ENCODE data around the gene ZNF71.

The ZNF71 gene

GRCh38 chr19:56594783-56595547 lies at the start of gene ZNF71:
Gene ZNF71, plus strand, starts transcription at chr19:56595302. Its CDS starts 6,257 bp downstream, at chr19:56601559.
- in situ Hi-C loops (cut with HindIII; ENCODE audit: low sequenced_read_pairs): no loop called here

DNA sequence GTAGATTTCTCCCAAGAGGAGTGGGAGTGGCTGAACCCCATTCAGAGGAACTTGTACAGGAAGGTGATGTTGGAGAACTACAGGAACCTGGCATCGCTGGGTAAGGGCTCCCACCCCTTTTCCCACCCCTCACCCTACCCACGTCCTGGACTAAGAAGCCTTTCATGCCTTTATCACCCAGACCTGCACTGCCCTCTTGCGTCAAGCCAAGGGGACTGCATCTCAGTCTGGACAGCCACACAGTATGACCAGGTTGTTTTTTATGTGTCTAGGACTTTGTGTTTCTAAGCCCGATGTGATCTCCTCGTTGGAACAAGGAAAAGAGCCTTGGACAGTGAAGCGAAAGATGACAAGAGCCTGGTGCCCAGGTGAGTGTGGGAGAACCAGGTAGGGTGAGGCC lies 47.6 kb upstream of the ZNF71 start:
- in situ Hi-C loops (cut with HindIII; ENCODE audit: low sequenced_read_pairs): no loop called here

DNA sequence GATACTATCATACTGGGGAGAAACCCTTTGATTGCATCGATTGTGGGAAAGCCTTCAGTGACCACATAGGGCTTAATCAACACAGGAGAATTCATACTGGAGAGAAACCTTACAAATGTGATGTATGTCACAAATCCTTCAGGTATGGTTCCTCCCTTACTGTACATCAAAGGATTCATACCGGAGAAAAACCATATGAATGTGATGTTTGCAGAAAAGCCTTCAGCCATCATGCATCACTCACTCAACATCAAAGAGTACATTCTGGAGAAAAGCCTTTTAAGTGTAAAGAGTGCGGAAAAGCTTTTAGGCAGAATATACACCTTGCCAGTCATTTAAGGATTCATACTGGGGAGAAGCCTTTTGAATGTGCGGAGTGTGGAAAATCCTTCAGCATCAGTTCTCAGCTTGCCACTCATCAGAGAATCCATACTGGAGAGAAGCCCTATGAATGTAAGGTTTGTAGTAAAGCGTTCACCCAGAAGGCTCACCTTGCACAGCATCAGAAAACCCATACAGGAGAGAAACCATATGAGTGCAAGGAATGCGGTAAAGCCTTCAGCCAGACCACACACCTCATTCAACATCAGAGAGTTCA lies 40.7 kb upstream of the ZNF71 start:
- in situ Hi-C loops (cut with HindIII; ENCODE audit: low sequenced_read_pairs): no loop called here

DNA sequence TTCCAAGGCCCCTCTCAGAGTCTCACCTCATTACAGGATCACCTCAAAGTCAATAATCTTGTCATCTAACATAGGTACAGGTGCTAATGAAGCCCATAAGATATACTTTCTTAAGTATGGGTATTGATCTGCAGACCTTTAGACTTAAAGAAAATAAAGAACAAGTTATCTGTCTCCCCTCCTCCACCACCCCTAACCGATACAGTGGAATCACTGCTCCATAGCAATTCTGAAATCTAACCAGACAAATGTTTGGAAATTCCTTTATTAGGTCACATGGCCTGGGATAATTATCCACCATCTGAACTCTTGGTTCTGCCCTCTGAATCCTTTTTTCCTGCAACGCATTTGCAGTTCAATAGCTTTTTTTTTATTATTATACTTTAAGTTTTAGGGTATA lies 32.3 kb upstream of the ZNF71 start:
- in situ Hi-C loops (cut with HindIII; ENCODE audit: low sequenced_read_pairs): no loop called here

DNA sequence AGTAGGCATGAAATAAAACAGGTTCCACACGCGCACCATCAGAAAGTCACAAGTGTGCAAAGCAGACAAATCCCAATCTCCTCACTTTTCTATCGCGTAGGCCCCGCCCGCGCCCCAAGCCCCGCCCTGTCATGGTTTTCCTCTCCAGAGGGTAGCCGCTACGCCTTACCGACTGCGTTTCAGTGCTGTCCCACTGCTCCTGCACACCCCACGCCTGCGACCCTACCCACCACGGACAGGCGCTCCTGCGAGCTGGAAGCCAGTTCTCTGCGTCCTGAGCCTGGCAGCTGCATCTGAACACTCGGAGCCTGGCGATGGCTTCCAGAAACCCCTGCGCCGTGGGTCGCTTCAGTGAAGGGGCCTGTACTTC lies 28.2 kb upstream of the ZNF71 start:
- in situ Hi-C loops (cut with HindIII; ENCODE audit: low sequenced_read_pairs): no loop called here

DNA sequence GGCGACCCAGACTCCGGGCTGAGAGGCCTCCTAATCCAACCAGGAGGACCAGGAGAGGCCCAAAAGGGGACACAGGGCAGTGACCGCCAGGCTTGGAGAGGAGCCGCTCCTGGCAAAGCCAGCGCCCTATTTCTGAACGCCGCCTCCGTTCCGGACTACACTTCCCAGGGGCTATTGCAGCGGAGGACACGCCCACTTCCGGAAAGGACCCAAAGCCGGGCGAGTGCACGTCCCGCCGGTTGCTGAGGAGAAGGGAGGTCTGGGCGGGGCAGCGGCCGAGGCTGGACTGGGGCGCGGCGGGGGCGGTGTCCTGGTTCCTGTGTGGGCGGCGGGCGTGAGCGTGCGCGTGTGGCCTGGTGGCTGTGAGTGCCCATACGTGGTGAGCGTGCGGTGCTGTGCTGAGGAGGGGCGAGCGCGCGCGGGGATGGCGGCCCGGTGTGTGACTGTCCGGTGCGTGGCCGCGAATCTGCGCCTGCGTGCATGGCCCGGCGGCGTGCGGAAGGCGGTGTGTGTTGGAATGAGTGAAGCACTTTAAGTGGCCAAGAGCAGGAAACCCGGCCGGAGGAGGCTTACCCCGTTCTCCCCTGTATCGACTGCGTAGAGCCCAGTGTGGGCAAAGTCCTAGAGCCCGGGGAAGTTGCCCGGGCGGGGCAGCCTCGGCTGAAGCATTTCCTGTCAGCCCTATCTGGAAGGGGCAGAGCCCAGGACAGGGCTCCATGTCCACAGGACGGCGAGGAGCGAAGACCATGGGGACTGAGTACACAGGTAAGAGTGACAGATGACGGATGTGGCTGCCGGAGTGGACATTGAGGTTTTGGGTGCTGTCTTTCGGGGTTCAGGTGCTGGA lies 27.6 kb upstream of the ZNF71 start, which contains the start of gene ZNF470:
Gene ZNF470, plus strand, starts transcription at position 195 of the 847 bp plus-strand sequence. CDS start 2,844 bp downstream, outside the sequence.
- in situ Hi-C loops (cut with HindIII; ENCODE audit: low sequenced_read_pairs): no loop called here

DNA sequence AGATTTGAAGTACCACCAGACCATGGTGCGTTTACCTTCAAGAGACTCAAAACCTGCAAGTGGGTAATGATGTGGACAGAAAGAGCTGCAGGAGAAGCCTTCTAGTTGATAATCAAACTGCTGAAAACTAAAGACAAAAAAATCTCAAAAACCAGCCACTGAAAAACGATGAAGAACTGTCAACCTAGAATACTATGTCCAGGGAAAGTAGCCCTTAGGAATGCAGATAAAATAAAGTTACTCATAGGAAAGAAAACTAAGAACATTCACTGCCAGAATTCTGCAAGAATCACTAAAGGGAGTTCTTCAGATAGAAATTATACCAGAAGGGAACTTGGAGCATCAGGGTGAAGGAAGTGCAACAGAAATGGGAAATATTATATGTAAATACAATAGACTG lies 22.5 kb upstream of the ZNF71 start:
- in situ Hi-C loops (cut with HindIII; ENCODE audit: low sequenced_read_pairs): no loop called here

- in situ Hi-C loops (cut with HindIII; ENCODE audit: low sequenced_read_pairs): no loop called here
Observed at GRCh38 chr19:56573914-56574313, 21.2 kb upstream of the ZNF71 start.

GRCh38 chr19:56577719-56578602 lies 17.1 kb upstream of the ZNF71 start:
- in situ Hi-C loops (cut with HindIII; ENCODE audit: low sequenced_read_pairs): loop anchor here (5.0 kb wide), 1 partner anchor 39 kb away; no protein-coding TSS in a partner anchor

GRCh38 chr19:56594446-56594782 lies 688 bp upstream of the ZNF71 start:
- in situ Hi-C loops (cut with HindIII; ENCODE audit: low sequenced_read_pairs): no loop called here

DNA sequence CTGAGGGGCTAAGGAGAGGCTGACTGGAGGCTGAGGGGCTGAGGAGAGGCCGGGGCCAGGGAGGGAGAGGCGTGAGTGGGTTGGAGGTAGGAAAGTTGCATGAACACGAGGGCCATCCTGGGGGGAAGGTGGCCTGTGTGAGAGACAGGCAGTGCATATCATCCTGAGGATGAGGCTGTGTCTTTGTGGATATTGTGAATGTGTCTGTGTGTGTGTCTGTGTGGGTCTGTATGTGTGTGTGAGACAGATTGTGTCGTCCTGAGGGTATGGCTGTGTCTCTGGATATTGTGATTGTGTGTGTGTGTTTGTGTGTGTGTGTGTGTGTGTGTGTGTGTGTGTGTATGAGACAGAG lies 422 bp downstream of the ZNF71 start:
- in situ Hi-C loops (cut with HindIII; ENCODE audit: low sequenced_read_pairs): no loop called here

- in situ Hi-C loops (cut with HindIII; ENCODE audit: low sequenced_read_pairs): no loop called here
Observed at GRCh38 chr19:56596676-56597075, 1.6 kb downstream of the ZNF71 start.

GRCh38 chr19:56597696-56598095 lies 2.6 kb downstream of the ZNF71 start:
- in situ Hi-C loops (cut with HindIII; ENCODE audit: low sequenced_read_pairs): no loop called here

- in situ Hi-C loops (cut with HindIII; ENCODE audit: low sequenced_read_pairs): no loop called here
Observed at GRCh38 chr19:56601375-56601774, 6.3 kb downstream of the ZNF71 start.

DNA sequence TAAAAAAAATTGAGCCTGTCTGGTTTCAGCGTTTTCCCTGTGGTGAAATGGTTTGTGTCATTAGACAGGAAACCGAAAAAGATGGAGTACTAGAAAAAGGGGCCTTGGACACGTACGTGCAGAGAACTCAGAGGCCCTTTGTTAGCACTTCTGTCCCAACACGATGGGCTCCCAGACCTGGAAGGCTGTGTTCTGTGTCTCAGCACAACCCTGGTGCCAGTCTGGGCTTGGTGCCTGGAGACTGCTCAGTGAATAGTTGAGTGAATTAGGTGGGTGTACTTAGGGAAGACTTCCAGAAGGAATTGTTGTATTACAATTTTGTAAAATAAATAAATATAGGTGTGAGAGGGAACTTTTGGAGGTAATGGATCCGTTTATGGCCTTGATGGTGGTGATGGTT lies 8.7 kb downstream of the ZNF71 start:
- in situ Hi-C loops (cut with HindIII; ENCODE audit: low sequenced_read_pairs): no loop called here

DNA sequence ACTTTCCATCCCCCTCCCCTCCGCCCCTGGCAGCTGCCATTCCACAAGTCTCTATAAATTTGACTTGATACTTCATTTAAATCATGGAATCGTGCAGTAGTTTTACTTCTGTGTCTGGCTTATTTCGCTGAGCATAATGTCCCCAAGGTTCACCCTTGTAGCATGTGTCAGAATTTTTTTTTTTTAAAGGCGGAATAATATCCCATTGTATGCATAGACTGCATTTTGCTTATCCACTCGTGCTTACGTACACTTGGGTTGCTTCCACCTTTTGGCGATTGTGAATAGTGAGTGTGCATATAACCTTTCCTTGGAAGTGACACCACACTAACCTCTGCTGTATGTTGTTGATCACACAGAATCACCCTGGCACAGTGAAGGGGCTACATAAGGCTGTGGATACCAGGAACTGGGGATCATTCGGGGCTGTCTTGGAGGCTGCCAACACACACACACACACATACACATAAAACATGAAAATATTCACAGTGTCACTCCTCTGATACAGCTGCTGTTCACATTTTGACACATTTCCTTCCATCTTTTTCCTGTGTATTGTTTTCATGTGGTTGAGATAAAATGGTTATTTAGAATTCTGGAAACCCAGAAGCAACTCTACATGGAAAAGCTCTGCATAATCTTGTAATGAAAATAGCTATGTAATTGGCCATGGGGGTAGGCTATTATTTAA lies 13.3 kb downstream of the ZNF71 start:
- in situ Hi-C loops (cut with HindIII; ENCODE audit: low sequenced_read_pairs): no loop called here

GRCh38 chr19:56611288-56611687 lies 16.2 kb downstream of the ZNF71 start:
- in situ Hi-C loops (cut with HindIII; ENCODE audit: low sequenced_read_pairs): no loop called here

DNA sequence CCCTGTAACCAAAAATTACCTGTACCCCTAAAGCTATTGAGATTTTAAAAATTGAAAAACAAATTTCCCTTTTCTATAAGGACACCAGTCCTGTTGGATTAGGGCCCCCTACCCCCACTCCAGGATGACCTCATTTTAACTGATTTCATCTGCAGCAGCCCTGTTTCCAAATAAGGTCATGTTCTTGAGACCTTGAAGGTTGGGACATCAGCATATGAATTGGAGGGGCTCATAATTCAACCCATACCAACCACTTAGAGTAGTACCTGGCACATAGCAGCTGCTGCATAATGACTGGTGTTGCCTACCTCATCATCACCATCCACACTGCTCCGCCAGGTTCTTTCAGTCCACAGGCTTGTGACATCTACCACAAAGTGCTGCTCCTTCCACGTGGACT lies 17.6 kb downstream of the ZNF71 start:
- in situ Hi-C loops (cut with HindIII; ENCODE audit: low sequenced_read_pairs): no loop called here

DNA sequence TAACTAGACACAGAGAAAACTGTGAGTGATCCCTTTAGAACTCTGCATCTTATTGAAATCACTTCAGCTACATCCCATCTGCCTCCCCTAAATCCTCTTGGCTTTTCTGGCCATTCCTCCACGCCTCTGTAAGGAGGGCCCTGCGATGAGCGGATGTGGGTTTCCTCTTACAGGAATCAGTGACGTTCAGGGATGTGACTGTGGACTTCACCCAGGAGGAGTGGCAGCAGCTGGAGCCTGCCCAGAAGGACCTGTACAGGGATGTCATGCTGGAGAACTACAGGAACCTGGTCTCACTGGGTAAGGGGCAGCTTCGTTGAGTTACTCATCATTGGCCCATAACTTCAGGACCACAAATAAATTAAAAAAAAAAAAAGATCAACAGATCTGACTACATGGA lies 18.5 kb downstream of the ZNF71 start:
- in situ Hi-C loops (cut with HindIII; ENCODE audit: low sequenced_read_pairs): no loop called here

GRCh38 chr19:56617531-56617930 lies 22.4 kb downstream of the ZNF71 start:
- in situ Hi-C loops (cut with HindIII; ENCODE audit: low sequenced_read_pairs): loop anchor here (5.0 kb wide), 1 partner anchor 40 kb away; no protein-coding TSS in a partner anchor
